Ectodermal cell (in vitro differentiated cells): Measurements from ENCODE around the gene SEMA5A.

Experiments used
- H3K27ac ChIP-seq: 2 replicates; pipeline ENCODE4 v1.7.0; 2013; ENCODE audit warnings: mild to moderate bottlenecking, low read depth, low read length; ENCODE audit not compliant: insufficient read depth, poor library complexity, severe bottlenecking
- H3K27me3 ChIP-seq: 2 replicates; pipeline ENCODE4 v1.7.0; 2013; ENCODE audit warnings: mild to moderate bottlenecking, low read length; ENCODE audit not compliant: insufficient read depth, control insufficient read depth, poor library complexity, severe bottlenecking
- H3K36me3 ChIP-seq: one replicate; pipeline ENCODE4 v1.7.0; 2013; ENCODE audit warnings: low read length; ENCODE audit not compliant: control insufficient read depth, insufficient read depth
- H3K4me1 ChIP-seq: one replicate; pipeline ENCODE4 v1.7.0; 2013; ENCODE audit warnings: low read length; ENCODE audit not compliant: control insufficient read depth, insufficient read depth
- H3K4me3 ChIP-seq: 2 replicates; pipeline ENCODE4 v1.7.0; 2013; ENCODE audit warnings: low read depth, low read length, control low read depth; ENCODE audit not compliant: insufficient read depth
- H3K9me3 ChIP-seq: 2 replicates; pipeline ENCODE4 v1.7.0; 2013; ENCODE audit warnings: mild to moderate bottlenecking, low read length, moderate library complexity; ENCODE audit not compliant: control insufficient read depth
- WGBS, 2 experiments: methylation state at CpG; one replicate each; pipeline ENCODE4 v1.1.7; 2013; ENCODE audit warnings: missing lambda C conversion rate in 2 of 2; 5-methylcytosine and 5-hydroxymethylcytosine counted together

SEMA5A gene

DNA sequence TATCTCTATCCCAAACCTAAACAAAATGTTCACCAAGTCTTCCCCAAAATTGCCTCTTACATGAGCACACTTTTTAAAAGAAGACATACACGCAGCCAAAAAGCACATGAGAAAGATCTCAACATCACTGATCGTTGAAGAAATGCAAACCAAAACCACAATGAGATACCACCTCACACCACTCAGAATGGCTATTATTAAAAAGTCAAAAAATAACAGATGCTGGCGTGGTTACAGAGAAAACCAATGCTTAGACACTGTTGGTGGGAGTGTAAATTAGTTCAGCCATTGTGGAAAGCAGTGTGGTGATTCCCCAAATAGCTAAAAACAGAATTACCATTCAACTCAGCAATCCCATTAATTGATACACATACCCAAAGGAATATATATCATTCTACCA is 83.8 kb downstream of the SEMA5A start:
- WGBS, 2 experiments = 80 to 87% methylated on average over 3 of the region's 3 CpGs
- Histone ChIP-seq H3K4me3 (no peak overlapping the region), H3K27ac (no peak overlapping the region), H3K4me1 (peaks cover 8% of the 10 kb centered on the region), H3K9me3 (no peaks in the 10 kb centered on the region), H3K27me3 (no peaks in the 10 kb centered on the region), H3K36me3 (no peaks in the 10 kb centered on the region)

- Histone ChIP-seq H3K36me3 (no peaks in the 10 kb centered on the region), H3K27me3 (no peaks in the 10 kb centered on the region), H3K9me3 (no peaks in the 10 kb centered on the region), H3K4me1 (peaks cover 19% of the 10 kb centered on the region), H3K4me3 (no peak overlapping the region), H3K27ac (no peak overlapping the region)
- WGBS, 2 experiments = 99 to 100% methylated on average over 1 to 3 of the region's 3 CpGs
Measured at GRCh38 chr5:9460885-9461645, 84.8 kb downstream of the SEMA5A start.

GRCh38 chr5:9456435-9457042 is 89.3 kb downstream of the SEMA5A start:
- peaks cover 5% of the 10 kb centered on the region for H3K36me3 ChIP-seq
- peak overlapping the region; percentile 92 for H3K27ac ChIP-seq
- H3K4me3 ChIP-seq = no peak overlapping the region
- H3K4me1 ChIP-seq = peaks cover 26% of the 10 kb centered on the region
- no peaks in the 10 kb centered on the region for H3K9me3 ChIP-seq
- H3K27me3 ChIP-seq = no peaks in the 10 kb centered on the region
- WGBS, 2 experiments = 22 to 26% methylated on average over 3 of the region's 3 CpGs

DNA sequence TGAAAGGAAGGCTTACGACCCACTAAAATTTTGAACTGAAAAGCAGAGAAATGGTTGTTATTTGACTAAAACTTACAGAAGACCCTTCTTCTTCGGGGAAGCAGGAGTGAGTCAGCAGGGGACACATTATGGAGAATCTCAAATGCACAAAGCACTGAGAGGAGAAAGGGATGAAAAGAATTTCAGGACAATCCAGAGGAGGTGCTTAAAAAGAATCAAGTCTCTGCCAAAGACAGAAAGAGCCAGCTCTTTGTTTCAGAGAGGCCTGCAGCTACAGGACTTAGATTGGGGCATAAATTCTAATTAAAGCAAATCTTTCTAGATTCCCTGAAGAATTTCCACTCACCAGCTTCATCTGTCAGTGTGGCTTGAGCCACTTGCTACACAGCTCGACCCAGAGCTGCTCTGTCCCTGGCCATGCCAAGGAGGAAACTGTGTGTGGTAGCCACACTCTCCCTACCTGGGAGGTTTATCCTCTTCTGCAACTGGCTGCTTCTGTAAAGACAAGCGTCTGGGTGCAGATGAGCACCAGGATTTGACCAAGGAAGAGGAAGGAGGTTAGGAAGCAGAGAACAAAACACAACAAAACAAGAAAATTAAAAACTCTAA is 89.9 kb downstream of the SEMA5A start:
- Histone ChIP-seq H3K36me3 (peaks cover 5% of the 10 kb centered on the region), H3K27ac (peak overlapping the region; percentile 92), H3K27me3 (no peaks in the 10 kb centered on the region), H3K4me1 (peaks cover 26% of the 10 kb centered on the region), H3K9me3 (no peaks in the 10 kb centered on the region), H3K4me3 (no peak overlapping the region)
- WGBS, 2 experiments = 12 to 32% methylated on average over 3 to 4 of the region's 4 CpGs

DNA sequence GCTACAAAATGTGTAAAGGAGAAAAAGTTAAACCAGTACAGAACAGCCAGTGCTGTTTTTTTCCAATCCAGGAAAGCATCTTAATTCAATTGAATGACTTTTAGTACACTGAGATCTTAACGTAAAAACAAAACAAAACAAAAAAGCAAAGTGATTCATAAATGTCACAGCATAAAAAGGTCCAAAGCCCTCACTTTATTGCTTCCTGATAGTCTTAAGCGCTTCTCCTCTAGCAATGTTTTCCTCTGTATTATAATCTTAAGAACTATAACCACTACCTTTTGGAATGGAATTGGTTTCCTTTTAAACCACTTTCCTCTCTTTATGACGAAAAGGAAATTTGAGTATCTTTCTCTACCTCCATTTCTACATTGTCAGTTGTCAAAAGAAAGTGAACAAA is 91.4 kb downstream of the SEMA5A start:
- Histone ChIP-seq H3K27me3 (no peaks in the 10 kb centered on the region), H3K9me3 (no peaks in the 10 kb centered on the region), H3K4me1 (peaks cover 26% of the 10 kb centered on the region), H3K27ac (no peak overlapping the region), H3K36me3 (peaks cover 5% of the 10 kb centered on the region), H3K4me3 (no peak overlapping the region)
- WGBS, 2 experiments = 94 to 95% methylated on average over 3 of the region's 3 CpGs

DNA sequence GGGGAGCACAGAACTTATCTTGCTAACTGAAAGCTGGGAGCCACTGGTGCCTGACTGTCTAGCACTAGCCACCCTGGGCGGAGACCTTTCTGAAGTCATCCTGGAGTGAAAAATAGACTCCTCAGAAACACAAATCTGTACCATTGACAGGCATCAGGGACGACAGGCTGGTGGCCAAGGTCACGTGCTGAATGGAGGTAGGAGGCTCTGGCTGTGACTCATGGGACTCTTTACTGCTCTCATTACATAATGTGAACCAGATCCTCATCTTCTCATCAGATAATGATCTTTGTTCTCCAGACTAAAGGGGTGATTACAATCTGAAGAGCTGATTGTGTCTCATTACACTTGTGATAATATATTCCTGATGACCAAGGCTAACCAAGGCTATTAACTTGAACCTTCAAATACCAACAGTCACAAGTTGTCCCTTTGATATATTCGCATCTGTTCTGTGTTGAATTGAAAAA is 91.8 kb downstream of the SEMA5A start:
- Histone ChIP-seq H3K27ac (no peak overlapping the region), H3K36me3 (peaks cover 5% of the 10 kb centered on the region)
- 92% methylated on average over 4 of the region's 4 CpGs for WGBS, 2 experiments

GRCh38 chr5:9453480-9454011 is 92.3 kb downstream of the SEMA5A start:
- Histone ChIP-seq H3K4me1 (peaks cover 26% of the 10 kb centered on the region), H3K27me3 (no peaks in the 10 kb centered on the region), H3K36me3 (peaks cover 5% of the 10 kb centered on the region), H3K4me3 (no peak overlapping the region), H3K27ac (no peak overlapping the region), H3K9me3 (no peaks in the 10 kb centered on the region)
- WGBS, 2 experiments = 94 to 100% methylated on average over 1 to 2 of the region's 2 CpGs

More for the DNA sequence above, 91.8 kb downstream of the SEMA5A start:
- no peak overlapping the region for H3K4me3 ChIP-seq
- no peaks in the 10 kb centered on the region for H3K27me3 ChIP-seq
- peaks cover 26% of the 10 kb centered on the region for H3K4me1 ChIP-seq
- H3K9me3 ChIP-seq = no peaks in the 10 kb centered on the region

DNA sequence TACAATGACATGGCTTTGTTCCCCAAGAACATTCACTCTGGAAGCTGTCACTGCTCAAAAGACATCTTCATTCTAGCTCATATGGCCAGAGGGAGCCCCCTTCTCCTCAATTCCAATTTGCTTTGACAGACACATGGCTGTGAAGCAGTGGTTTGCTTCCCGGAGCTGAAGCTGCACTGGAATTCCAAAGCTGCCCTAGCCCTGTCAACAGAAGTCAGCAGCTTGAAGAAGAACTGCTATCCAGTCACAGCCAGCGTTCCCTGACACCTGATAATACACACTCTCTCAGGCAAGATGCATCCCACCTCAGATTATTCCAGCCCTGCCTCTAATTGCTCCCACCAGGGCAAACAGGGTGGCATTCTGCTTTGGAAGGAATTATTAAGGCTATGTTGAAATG is 93.7 kb downstream of the SEMA5A start:
- Histone ChIP-seq H3K27ac (peak overlapping the region; percentile 48), H3K4me3 (no peak overlapping the region), H3K9me3 (no peaks in the 10 kb centered on the region), H3K4me1 (peaks cover 24% of the 10 kb centered on the region), H3K27me3 (no peaks in the 10 kb centered on the region), H3K36me3 (peaks cover 5% of the 10 kb centered on the region)
- whole genome bisulfite sequencing, 2 experiments = 50 to 58% methylated on average over 2 of the region's 2 CpGs

DNA sequence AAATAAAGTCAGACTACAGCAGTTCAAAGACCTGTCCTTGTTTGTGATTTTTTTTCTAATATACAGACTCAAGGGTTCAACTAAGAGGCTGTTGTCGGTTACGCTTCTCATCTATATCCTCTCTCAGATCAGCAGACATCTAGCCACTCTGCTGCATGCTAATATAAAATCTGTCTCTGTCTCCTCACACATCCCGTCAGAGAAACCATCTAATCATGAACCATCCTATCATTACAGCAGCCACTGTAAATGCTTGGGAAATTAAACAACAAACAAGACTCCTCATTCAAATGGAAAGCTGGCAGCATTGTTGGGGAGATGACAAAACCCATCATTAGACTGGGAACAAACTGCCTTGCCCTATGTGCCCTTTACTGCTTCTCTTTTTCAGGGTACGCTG is 94.8 kb downstream of the SEMA5A start:
- 83 to 84% methylated on average over 4 of the region's 4 CpGs for WGBS, 2 experiments
- no peak overlapping the region for H3K4me3 ChIP-seq
- peaks cover 20% of the 10 kb centered on the region for H3K4me1 ChIP-seq
- H3K9me3 ChIP-seq = no peaks in the 10 kb centered on the region
- no peaks in the 10 kb centered on the region for H3K27me3 ChIP-seq
- H3K27ac ChIP-seq = no peak overlapping the region
- H3K36me3 ChIP-seq = peaks cover 5% of the 10 kb centered on the region

- 90 to 94% methylated on average over 2 of the region's 2 CpGs for WGBS, 2 experiments
- H3K27ac ChIP-seq = no peak overlapping the region
- peaks cover 22% of the 10 kb centered on the region for H3K4me1 ChIP-seq
- H3K36me3 ChIP-seq = no peaks in the 10 kb centered on the region
- H3K9me3 ChIP-seq = no peaks in the 10 kb centered on the region
- H3K27me3 ChIP-seq = no peaks in the 10 kb centered on the region
- H3K4me3 ChIP-seq = no peak overlapping the region
Measured at GRCh38 chr5:9447691-9448090, 98.2 kb downstream of the SEMA5A start.
